Heart right ventricle (tissue), 16 donors: ENCODE results near the gene DYRK1A. TPM values are rescaled to one million over a fixed set of nuclear protein-coding genes. Genes with fewer than 3 reads are reported as not detected.
A peak's percentile ranks its signal among the peaks of the same experiment; 100 is the strongest.

Source experiments
- ATAC-seq, 8 donors: fragments of 200-7000 bp; cut with Tn5 transposase; one replicate each; pipeline ENCODE4 v1.9.1; 2020; ENCODE audit warnings: mild to moderate bottlenecking in 8 of 8, moderate library complexity in 8 of 8, moderate number of reproducible peaks in 1 of 8
- DNase-seq, 2 donors: peaks; one replicate each; pipeline ENCODE4 v3.0.0-alpha.2; 2020
- H3K27ac ChIP-seq, 10 donors: fragments of 200-600 bp; sonication (generic) in 2 of 10; one replicate each; pipeline versions ENCODE4 v1.5.0 to v1.8.0; 2020 to 2022; ENCODE audit warnings: mild to moderate bottlenecking in 3 of 10
- H3K27me3 ChIP-seq, 7 donors: fragments of 200-600 bp; one replicate each; pipeline ENCODE4 v1.8.0; 2021 to 2022; ENCODE audit warnings: mild to moderate bottlenecking in 2 of 7
- H3K36me3 ChIP-seq, 9 donors: fragments of 200-600 bp; sonication (generic) in 1 of 9; one replicate each; pipeline versions ENCODE4 v1.5.0 to v1.8.0; 2020 to 2022; ENCODE audit warnings: mild to moderate bottlenecking in 2 of 9
- H3K4me1 ChIP-seq, 9 donors: fragments of 200-600 bp; sonication (generic) in 1 of 9; one replicate each; pipeline versions ENCODE4 v1.5.0 to v1.8.0; 2020 to 2022; ENCODE audit warnings: mild to moderate bottlenecking in 4 of 9
- H3K4me3 ChIP-seq, 10 donors: fragments of 200-600 bp; sonication (generic) in 2 of 10; one replicate each; pipeline versions ENCODE4 v1.5.0 to v1.8.0; 2020 to 2022; ENCODE audit warnings: mild to moderate bottlenecking in 7 of 10, moderate library complexity in 2 of 10
- H3K9me3 ChIP-seq, 11 donors: fragments of 200-600 bp in 10 of 11; sonication (generic) in 2 of 11; one replicate each; pipeline versions ENCODE4 v1.5.0 to v1.8.0; 2013 to 2022; ENCODE audit warnings: mild to moderate bottlenecking in 2 of 11, control low read depth in 1 of 11, moderate library complexity in 1 of 11
- CTCF ChIP-seq, 9 donors: fragments of 200-600 bp; sonication (generic) in 2 of 9; IDR thresholded peaks; one replicate each; pipeline versions ENCODE4 v1.5.0 to v1.8.0; 2021 to 2022; ENCODE audit warnings: antibody characterized with exemption in 9 of 9, mild to moderate bottlenecking in 5 of 9, moderate library complexity in 1 of 9
- WGBS, 2 donors: extraction: QIAGEN DNeasy Blood & Tissue Kit; methylation state at CpG; one replicate each; pipeline ENCODE4 v1.1.7; 2013; ENCODE audit warnings: inconsistent platforms in 1 of 2; 5-methylcytosine and 5-hydroxymethylcytosine counted together
- intact Hi-C, 10 donors: fragments of 100-400 bp; cut with DNase I; formaldehyde crosslinking; loops; one replicate each; pipeline versions ENCODE4 v1.11.1 to v1.14.2; 2022
- polyA plus RNA-seq, 2 donors: library from polyadenylated mRNA; stranded (reverse); fragments of 200-250 nt; gene quantifications; one replicate each; pipeline ENCODE4 v1.2.3, GENCODE V29; 2013
- total RNA-seq, 10 donors: library from RNA; stranded (reverse); fragmentation: NEBNext Ultra II Directional in 3 of 10; extraction: Animal tissue kit (Norgen Biotek cat#: 25700) in 3 of 10; gene quantifications; one replicate each; pipeline versions ENCODE4 v1.2.1 to v1.2.4, GENCODE V29; 2021 to 2023
- donor health status: Arrhythmogenic right ventricular cardiomyopathy.
- donor health status: ischemic (EF 13 %, LVEDD 7.1; RV severe dilation, severe dysfunction).
- donor health status: healthy with polysubstance abuse.
- donor health status: DM: no; HTN: yes; CAD: no.
- donor health status: DM: no; HTN: no; CAD: no.
- donor health status: ischemic (EF 25% LVEDD 6.9; RV normal size, moderate dysfunction).
- donor health status: ischemic (EF 25% LVEDD 5.7; RV mildly dilated, moderate dysfunction).
- donor health status: healthy.
- donor health status: DM: yes; HTN: yes; CAD: no.
- donor health status: Ischemic cardiomyopathy.
- donor health status: ischemic (EF 35%, LVEDD 5.7; RV mildly dilated, moderate dysfunction).
- donor health status: nonischemic (EF 11% LVEDD 7.7; RV severe dilation, severe dysfunction).
- donor health status: DM: yes; HTN: yes; CAD: no.
- donor health status: PGD.
- donor health status: ischemic (EF 29% LVEDD 5.4; RV normal size, mild dysfunction).
- donor health status: nonischemic (EF 23%, LVEDD 6.1; RV moderate dilation, normal function).

Gene DYRK1A
- total and polyA plus RNA-seq, 12 donors = 24.7 to 94.2 (median 73.2) TPM

DNA sequence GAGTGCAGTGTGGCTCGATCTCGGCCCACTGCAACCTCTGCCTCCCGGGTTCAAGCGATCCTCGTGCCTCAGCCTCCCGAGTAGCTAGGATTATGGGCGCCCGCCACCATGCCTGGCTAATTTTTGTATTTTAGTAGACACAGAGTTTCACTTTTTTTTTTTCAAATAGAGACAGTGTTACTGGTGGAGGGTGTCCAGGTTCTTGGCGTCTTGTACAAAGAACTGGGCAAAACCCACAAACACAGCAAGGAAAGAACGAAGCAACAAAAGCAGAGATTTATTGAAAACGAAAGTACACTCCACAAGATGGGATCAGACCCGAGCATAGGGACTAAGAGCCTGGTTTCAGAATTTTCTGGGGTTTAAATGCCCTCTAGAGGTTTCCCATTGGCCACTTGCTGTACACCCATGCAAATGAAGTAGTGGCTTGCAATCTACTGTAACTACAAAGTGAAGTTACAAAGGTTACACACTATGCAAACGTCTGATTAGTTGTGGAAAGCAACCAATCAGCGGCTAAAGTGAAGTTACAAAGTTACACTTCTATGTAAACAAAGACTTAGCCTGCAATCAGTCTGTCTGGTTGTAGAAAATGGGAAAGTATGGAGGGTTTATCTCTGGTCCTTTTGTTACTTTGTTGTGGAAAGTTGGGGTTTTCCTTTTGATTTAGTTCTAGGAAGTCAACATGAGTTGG lies 199.1 kb downstream of the DYRK1A start:
- intact Hi-C loops = loop anchor here in 5 of 10 donors (5.0 to 10.0 kb wide), 6 partner anchors 71 to 491 kb away; partner anchors contain the start of genes DYRK1A (in 3 of the 5), PIGP (in 1 of the 5), TTC3 (in 1 of the 5) and VPS26C (in 1 of the 5)
- H3K4me1 ChIP-seq = peaks cover 0 to 32% (median 26%) of the 10 kb centered on the region in 9 donors
- DNase-seq = peak in 1 of 2 donors; percentile 0
- peaks cover 0 to 5% (median 0%) of the 10 kb centered on the region in 11 donors for H3K9me3 ChIP-seq
- H3K27me3 ChIP-seq = no peaks in the 10 kb centered on the region
- WGBS, 2 donors = 84 to 90% methylated on average over 14 of the region's 14 CpGs
- H3K27ac ChIP-seq = peak overlapping the region in 7 of 10 donors; percentile 91 to 98 (median 96)
- no peaks in the 10 kb centered on the region for H3K36me3 ChIP-seq
- H3K4me3 ChIP-seq = no peak overlapping the region
- ATAC-seq = no peak
- peak in 1 of 9 donors; percentile 19 for TF ChIP-seq CTCF (IDR thresholded peaks at IDR 0.05)

- Histone ChIP-seq H3K27ac (peak overlapping the region in 8 of 10 donors; percentile 2 to 45 (median 21)), H3K9me3 (no peaks in the 10 kb centered on the region), H3K27me3 (no peaks in the 10 kb centered on the region), H3K4me3 (no peak overlapping the region), H3K4me1 (peaks cover 0 to 32% (median 23%) of the 10 kb centered on the region in 9 donors), H3K36me3 (no peaks in the 10 kb centered on the region)
- no peak for TF ChIP-seq CTCF (IDR thresholded peaks at IDR 0.05)
- intact Hi-C loops = loop anchor here in 5 of 10 donors (5.0 to 10.0 kb wide), 6 partner anchors 72 to 492 kb away; partner anchors contain the start of genes DYRK1A (in 3 of the 5), PIGP (in 1 of the 5), TTC3 (in 1 of the 5) and VPS26C (in 1 of the 5)
- ATAC-seq = no peak
- DNase-seq = no peak
- 63 to 70% methylated on average over 14 of the region's 14 CpGs for WGBS, 2 donors
Observed at GRCh38 chr21:37566790-37567615, 200.4 kb downstream of the DYRK1A start.

GRCh38 chr21:37568415-37568814 lies 201.8 kb downstream of the DYRK1A start:
- no peaks in the 10 kb centered on the region for H3K36me3 ChIP-seq
- H3K27me3 ChIP-seq = no peaks in the 10 kb centered on the region
- TF ChIP-seq CTCF (IDR thresholded peaks at IDR 0.05) = no peak
- ATAC-seq (no peak), DNase-seq (no peak)
- WGBS, 2 donors = 73 to 80% methylated on average over 6 of the region's 6 CpGs
- intact Hi-C loops = loop anchor here in 5 of 10 donors (5.0 to 10.0 kb wide), 6 partner anchors 74 to 494 kb away; partner anchors contain the start of genes DYRK1A (in 3 of the 5), PIGP (in 1 of the 5), TTC3 (in 1 of the 5) and VPS26C (in 1 of the 5)
- H3K27ac ChIP-seq = no peak overlapping the region
- no peaks in the 10 kb centered on the region for H3K9me3 ChIP-seq
- H3K4me1 ChIP-seq = peaks cover 0 to 22% (median 16%) of the 10 kb centered on the region in 9 donors
- H3K4me3 ChIP-seq = no peak overlapping the region

- H3K36me3 ChIP-seq = no peaks in the 10 kb centered on the region
- no peak overlapping the region for H3K4me3 ChIP-seq
- no peak for TF ChIP-seq CTCF (IDR thresholded peaks at IDR 0.05)
- WGBS, 2 donors = 69 to 71% methylated on average over 5 of the region's 5 CpGs
- H3K4me1 ChIP-seq = peaks cover 0 to 21% (median 16%) of the 10 kb centered on the region in 9 donors
- no peak overlapping the region for H3K27ac ChIP-seq
- intact Hi-C loops = loop anchor here in 5 of 10 donors (5.0 to 10.0 kb wide), 6 partner anchors 74 to 494 kb away; partner anchors contain the start of genes DYRK1A (in 3 of the 5), PIGP (in 1 of the 5), TTC3 (in 1 of the 5) and VPS26C (in 1 of the 5)
- ATAC-seq (no peak), DNase-seq (no peak)
- no peaks in the 10 kb centered on the region for H3K9me3 ChIP-seq
- no peaks in the 10 kb centered on the region for H3K27me3 ChIP-seq
Observed at GRCh38 chr21:37568916-37569315, 202.3 kb downstream of the DYRK1A start.
